Fibroblast of skin of scalp (primary cell): ENCODE results near the gene CERS6. TPM values are rescaled to one million over a fixed set of nuclear protein-coding genes. Genes with fewer than 3 reads are reported as not detected.
"Not testable (repeated sequence)": the region's sequence is repeated elsewhere in the genome, so short reads cannot be mapped to it uniquely, and the experiment has no call there.

ENCODE experiments used
- DNase-seq: peaks from one replicate; pipeline ENCODE4 v3.0.0-alpha.2; 2013
- polyA plus RNA-seq, 2 experiments: library from polyadenylated mRNA; unstranded; fragments of 120-200 nt; gene quantifications; one replicate each; pipeline ENCODE4 v1.2.1, GENCODE V29; 2013; ENCODE audit not compliant: insufficient read length in 2 of 2

Gene CERS6, protein sequence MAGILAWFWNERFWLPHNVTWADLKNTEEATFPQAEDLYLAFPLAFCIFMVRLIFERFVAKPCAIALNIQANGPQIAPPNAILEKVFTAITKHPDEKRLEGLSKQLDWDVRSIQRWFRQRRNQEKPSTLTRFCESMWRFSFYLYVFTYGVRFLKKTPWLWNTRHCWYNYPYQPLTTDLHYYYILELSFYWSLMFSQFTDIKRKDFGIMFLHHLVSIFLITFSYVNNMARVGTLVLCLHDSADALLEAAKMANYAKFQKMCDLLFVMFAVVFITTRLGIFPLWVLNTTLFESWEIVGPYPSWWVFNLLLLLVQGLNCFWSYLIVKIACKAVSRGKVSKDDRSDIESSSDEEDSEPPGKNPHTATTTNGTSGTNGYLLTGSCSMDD
- polyA plus RNA-seq (2013, experiment 1 of 2; ENCODE audit: insufficient read length): 6.4 TPM
- 8.6 TPM for polyA plus RNA-seq (2013, experiment 2 of 2; ENCODE audit: insufficient read length)

- DNase-seq: peak; percentile 96
Measured at GRCh38 chr2:168455645-168456520, at the start of gene CERS6. CERS6 (plus strand) TSS chr2:168456272; CDS start chr2:168456449, 177 bp downstream.

GRCh38 chr2:168412301-168412700 is 43.8 kb upstream of the CERS6 start:
- DNase-seq: not testable (repeated sequence)

- not testable (repeated sequence) for DNase-seq
Measured at GRCh38 chr2:168413101-168413500, 43.0 kb upstream of the CERS6 start.

DNA sequence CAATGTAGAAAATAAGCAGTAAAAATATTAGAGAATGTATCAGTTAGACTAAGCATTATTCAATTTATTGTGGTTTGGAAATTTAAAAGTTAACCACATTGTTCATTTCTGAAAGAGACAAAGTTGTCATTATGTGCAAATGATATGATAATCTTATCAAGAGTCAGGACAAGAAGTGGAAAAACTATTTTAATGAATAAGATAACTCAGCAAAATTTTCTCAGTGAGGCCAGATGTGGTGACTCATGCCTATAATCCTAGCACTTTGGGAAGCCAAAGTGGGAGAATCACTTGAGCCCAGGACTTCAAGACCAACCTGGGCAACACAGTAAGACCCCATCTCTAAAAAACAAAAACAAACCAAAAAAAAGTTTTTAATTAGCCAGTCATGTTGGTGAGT is 39.5 kb upstream of the CERS6 start:
- DNase-seq: no peak

GRCh38 chr2:168422584-168422983 is 33.5 kb upstream of the CERS6 start:
- DNase-seq: no peak

DNA sequence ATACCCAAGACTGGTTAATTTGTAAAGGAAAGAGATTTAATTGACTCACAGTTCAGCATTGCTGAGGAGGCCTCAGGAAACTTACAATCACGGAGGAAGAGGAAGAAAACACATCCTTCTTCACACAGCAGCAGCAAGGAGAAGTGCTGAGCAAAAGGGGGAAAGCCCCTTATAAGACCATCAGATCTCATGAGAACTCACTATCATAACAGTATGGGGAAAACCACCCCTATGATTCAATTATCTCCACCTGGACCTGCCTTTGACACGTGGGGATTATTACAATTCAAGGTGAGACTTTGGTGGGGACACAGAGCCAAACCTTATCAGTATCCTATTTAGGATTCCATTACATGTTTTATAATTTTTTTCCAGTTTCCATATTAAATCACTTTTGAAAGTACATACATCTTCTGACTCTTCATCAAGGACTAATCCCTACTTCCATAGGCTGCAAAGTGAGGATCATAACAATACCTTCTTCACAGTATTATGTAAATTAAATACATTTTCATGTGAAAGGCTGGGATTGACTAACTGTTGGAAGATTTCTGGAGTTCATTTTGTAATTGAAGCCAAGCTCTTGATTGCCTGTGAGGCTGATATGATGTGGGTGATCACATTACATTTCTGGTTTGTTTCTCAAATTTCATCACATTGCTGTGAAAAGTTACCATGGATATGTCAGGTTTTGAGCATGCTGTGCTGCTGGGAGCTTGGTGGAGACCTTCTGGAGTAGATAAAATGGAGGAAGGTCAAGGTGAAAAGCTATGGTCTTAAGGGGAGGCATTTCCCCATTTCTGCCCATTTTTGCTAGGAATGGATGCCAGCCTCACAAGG is 31.7 kb upstream of the CERS6 start:
- peak; percentile 40 for DNase-seq

DNA sequence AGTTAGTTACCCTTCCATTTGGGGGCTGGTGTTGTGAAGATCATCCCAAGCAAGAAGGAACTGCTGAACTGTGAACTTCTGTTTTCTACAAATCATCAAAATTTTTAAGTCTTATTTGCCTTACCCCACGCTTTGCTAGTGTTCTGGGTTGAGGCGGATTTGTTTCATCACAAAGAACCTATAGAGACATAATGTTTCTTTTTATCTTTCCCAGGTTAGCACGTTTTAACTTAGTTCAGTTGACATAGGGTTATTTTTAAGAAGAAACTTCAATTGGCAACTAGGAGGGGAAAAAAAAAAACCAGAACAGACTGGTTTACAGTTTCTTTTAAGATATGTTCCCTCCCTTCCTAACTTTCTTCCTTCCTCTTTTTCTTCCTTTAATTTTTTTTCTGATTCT is 31.1 kb upstream of the CERS6 start:
- DNase-seq: no peak

DNA sequence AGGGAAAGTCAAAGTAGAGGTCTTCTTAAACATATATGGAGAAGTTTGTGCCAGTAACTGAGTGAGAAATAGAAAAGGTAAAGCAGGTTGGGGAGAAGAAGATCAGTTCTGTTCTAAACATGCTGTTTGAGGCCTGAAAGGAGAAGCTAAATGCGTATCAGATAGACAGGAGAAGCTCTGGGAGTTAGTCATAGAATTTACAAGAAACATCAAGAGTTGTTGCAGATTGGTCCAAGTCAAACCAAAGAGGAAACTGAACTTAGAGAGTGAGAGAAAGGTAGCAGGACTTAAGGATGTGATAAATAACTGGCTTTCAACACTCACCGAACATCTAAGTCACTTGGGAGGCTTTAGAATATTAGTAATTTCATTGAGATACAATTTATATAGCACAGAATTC is 29.2 kb upstream of the CERS6 start:
- DNase-seq: no peak

DNA sequence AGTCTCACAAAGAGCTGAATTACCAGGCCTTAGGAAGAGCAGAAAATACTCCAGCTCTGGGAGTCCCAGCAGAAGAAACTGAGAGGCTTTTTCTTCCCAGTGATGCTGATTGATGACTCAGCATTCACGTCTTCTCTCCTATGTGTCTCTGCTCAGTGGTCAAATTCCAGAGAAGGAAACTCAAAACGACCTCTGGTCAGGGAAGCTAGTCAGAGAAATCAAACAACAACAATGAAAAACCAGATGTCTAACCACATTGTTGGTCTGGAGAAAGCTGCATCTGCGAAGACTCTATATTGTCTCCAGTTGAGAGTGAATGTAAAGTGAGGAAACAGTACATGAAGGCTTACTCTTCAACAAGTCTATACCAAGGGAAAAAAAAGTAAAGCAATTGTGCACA is 28.6 kb upstream of the CERS6 start:
- peak; percentile 88 for DNase-seq

GRCh38 chr2:168428431-168428830 is 27.6 kb upstream of the CERS6 start:
- no peak for DNase-seq

DNA sequence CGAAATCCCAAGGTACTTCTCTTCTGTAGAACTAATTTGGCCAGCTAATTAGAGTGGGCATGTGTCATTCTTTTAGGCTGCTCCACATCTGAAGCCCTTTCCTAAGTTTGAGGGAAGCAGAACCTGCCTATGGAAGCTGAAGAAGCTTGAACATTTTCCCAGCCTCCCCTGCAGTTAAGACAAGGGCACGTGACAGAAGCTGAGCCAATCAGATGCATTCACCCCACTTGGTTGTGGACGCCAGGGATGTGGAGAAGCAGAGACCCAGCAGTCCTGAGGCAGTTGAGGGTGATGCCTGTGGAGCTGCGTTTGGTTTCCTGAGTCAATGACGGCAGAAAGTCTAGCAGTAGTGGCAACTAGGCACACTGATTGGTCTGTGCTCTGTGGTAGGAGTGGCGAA is 26.1 kb upstream of the CERS6 start:
- DNase-seq: no peak

DNA sequence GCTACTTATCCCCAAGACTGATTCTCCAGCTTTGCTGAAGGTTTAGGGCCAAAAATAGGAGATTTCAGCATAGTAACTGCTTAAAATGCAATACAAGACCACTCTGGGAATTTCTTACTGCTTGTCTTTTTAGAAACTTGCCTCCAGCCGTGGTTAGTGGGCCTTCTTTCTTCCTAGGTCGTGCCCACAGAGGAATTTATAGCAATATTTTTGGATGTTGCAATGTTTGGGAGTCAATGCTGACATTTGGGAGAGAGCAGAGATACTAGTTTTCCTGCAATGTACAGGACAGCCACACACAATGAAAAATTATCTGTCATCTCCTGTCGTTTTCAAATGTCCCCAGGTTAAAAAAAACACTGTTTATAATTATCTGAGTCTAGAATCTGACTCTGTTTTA is 25.6 kb upstream of the CERS6 start:
- peak; percentile 33 for DNase-seq

- DNase-seq: no peak
Measured at GRCh38 chr2:168431301-168432024, 24.6 kb upstream of the CERS6 start.

DNA sequence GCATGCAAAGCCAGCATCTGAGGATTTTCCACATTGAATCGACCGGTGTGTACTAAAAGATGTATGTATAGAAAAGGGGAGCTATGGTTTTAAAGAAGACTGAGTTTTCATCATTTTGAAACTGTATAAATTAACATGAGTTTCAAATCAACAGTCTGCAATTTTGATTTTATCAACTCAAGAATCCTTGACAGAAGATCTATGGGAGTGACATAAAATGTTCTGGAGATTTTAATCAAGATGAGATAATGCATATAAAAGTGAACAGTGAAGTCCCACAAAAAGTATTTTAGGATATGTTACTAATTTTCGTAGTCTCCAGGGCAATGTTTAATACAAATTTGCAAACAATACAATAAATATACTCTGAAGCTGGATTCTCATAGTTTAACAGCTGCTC is 24.0 kb upstream of the CERS6 start:
- no peak for DNase-seq

GRCh38 chr2:168432565-168433186 is 23.4 kb upstream of the CERS6 start:
- no peak for DNase-seq

- no peak for DNase-seq
Measured at GRCh38 chr2:168433527-168433926, 22.5 kb upstream of the CERS6 start.

DNA sequence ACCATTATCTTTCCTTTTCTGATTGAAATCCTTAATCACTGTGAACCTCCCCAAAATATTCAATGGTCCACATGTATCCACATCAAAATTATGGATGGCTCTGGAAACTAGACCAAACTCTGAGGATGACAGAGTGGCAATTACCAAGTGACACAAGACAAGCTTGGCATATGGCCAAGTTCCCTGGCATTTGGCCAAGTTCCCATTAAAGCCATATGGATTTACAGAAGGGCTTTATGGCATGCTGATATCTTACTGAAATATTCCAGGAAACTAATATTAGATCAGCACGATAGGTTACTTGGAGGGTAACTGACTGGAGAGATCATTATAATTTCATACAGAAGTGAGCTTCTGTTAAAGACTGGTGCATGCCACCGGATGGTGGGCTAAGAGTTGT is 21.9 kb upstream of the CERS6 start:
- peak; percentile 24 for DNase-seq

GRCh38 chr2:168436840-168437239 is 19.2 kb upstream of the CERS6 start:
- DNase-seq: no peak

GRCh38 chr2:168438553-168438952 is 17.5 kb upstream of the CERS6 start:
- DNase-seq: no peak

DNA sequence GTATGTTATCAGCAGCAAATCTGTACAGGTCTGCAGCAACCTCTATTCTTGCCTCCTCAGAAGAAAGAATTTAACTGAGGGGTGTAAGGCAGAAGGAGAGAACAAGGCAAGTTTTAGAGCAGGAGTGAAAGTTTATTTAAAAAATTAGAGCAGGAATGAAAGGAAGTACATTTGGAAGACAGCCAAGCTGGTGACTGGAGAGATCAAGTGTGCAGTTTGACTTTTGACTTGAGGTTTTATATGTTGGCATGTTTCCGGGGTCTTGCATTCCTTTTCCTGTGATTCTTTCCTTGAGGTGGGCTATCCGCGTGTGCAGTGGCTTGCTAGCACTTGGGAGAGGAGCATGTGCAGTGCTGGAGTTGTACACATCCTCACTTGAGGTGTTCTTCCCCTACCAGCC is 16.5 kb upstream of the CERS6 start:
- DNase-seq: peak; percentile 33

- DNase-seq: no peak
Measured at GRCh38 chr2:168441214-168441872, 14.7 kb upstream of the CERS6 start.
